H1 (cell line): ENCODE measurements around the gene LY6G5B. TPM values are rescaled to one million over a fixed set of nuclear protein-coding genes. Genes with fewer than 3 reads are reported as not detected.

Experiments
- CHD7 ChIP-seq: fragments of 300-600 bp; sonication (generic); IDR thresholded peaks from 2 replicates; pipeline ENCODE4 v1.7.1; 2012; ENCODE audit warnings: low read length, moderate library complexity, mild to moderate bottlenecking, inconsistent platforms; ENCODE audit not compliant: insufficient replicate concordance
- EZH2 ChIP-seq: fragments of 200-600 bp; sonication (generic); IDR thresholded peaks from 2 replicates; pipeline ENCODE4 v1.7.1; 2012; ENCODE audit warnings: low read depth, mild to moderate bottlenecking, moderate library complexity, low read length, inconsistent platforms; ENCODE audit not compliant: severe bottlenecking
- FOSL1 ChIP-seq: IDR thresholded peaks from 2 replicates; pipeline ENCODE4 v1.6.1; 2011; ENCODE audit warnings: mild to moderate bottlenecking, low read depth, low read length, moderate library complexity; ENCODE audit not compliant: insufficient read depth
- GABPA ChIP-seq: IDR thresholded peaks from 2 replicates; pipeline ENCODE4 v1.6.1; 2011; ENCODE audit warnings: mild to moderate bottlenecking, low read length, moderate library complexity, borderline replicate concordance; ENCODE audit not compliant: insufficient read depth
- GTF2F1 ChIP-seq: IDR thresholded peaks from 2 replicates; pipeline ENCODE4 v1.6.1; 2012; ENCODE audit warnings: low read depth, low read length, improper control_type of control experiment, borderline replicate concordance
- NANOG ChIP-seq: IDR thresholded peaks from 2 replicates; pipeline ENCODE4 v1.6.1; 2011; ENCODE audit warnings: low read length, low read depth, mild to moderate bottlenecking, inconsistent platforms; ENCODE audit not compliant: insufficient read depth, poor library complexity, severe bottlenecking
- SAP30 ChIP-seq: fragments of 300-600 bp; sonication (generic); IDR thresholded peaks from 2 replicates; pipeline ENCODE4 v1.7.1; 2012; ENCODE audit warnings: low read length, moderate library complexity, mild to moderate bottlenecking, inconsistent platforms; ENCODE audit not compliant: insufficient read depth, insufficient replicate concordance
- SIX5 ChIP-seq: IDR thresholded peaks from 2 replicates; pipeline ENCODE4 v1.6.1; 2011; ENCODE audit warnings: mild to moderate bottlenecking, low read depth, low read length
- SP4 ChIP-seq: IDR thresholded peaks from 2 replicates; pipeline ENCODE4 v1.6.1; 2012; ENCODE audit warnings: low read length, inconsistent platforms
- YY1 ChIP-seq: IDR thresholded peaks from 2 replicates; pipeline ENCODE4 v1.6.1; 2011; ENCODE audit warnings: low read depth, mild to moderate bottlenecking, low read length
- polyA plus RNA-seq, 7 experiments: library from polyadenylated mRNA; depleted of rRNA in 3 of 7; stranded (reverse) in 5 of 7; unstranded in 2 of 7; fragments of >200 nt in 5 of 7; fragments of 200-250 nt in 2 of 7; gene quantifications; 1 replicate in 5 of 7; 2 replicates in 1 of 7; 4 replicates in 1 of 7; pipeline versions ENCODE4 v1.2.1 to v1.2.3, GENCODE V29; 2011 to 2013; ENCODE audit warnings: missing spikeins in 2 of 7, mixed read lengths in 2 of 7
- total RNA-seq: library from RNA; stranded (reverse); fragmentation: NEBNext Ultra II Directional; extraction: Animal tissue kit (Norgen Biotek cat#: 25700); gene quantifications from 2 replicates; pipeline ENCODE4 v1.2.1, GENCODE V29; 2021

Gene LY6G5B
- total and polyA plus RNA-seq, 2 of the 8 experiments (the other 6 are each of a cell fraction or from before 2014, with no cell fraction given) = 10.6 to 12.6 TPM

GRCh38 chr6:31620586-31621319 is 49.0 kb upstream of the LY6G5B start, which contains the start of gene PRRC2A (continued):
- TF ChIP-seq CHD7 (no peak), FOSL1 (0 out of 2 replicates have a peak, but pooled peaks have one; percentile 21), SAP30 (no peak), GABPA (no peak), NANOG (no peak), SP4 (no peak; the same call in 1 of the 2 replicates), EZH2 (no peak), SIX5 (no peak), GTF2F1 (no peak), YY1 (peak; percentile 95)
